ES-I3 (cell line): ENCODE measurements around the gene C19orf38.
A peak's percentile ranks its signal among the peaks of the same experiment; 100 is the strongest.
"Not testable (repeated sequence)": the region's sequence is repeated elsewhere in the genome, so short reads cannot be mapped to it uniquely, and the experiment has no call there.

Experiments
- H3K36me3 ChIP-seq: 2 replicates; pipeline ENCODE4 v1.6.1; 2013; ENCODE audit warnings: mild to moderate bottlenecking, low read length, control low read depth, moderate library complexity; ENCODE audit not compliant: insufficient read depth
- H3K4me1 ChIP-seq: 2 replicates; pipeline ENCODE4 v1.6.1; 2013; ENCODE audit warnings: mild to moderate bottlenecking, control low read depth, low read length; ENCODE audit not compliant: insufficient read depth
- H3K9ac ChIP-seq: 2 replicates; pipeline ENCODE4 v1.6.1; 2013; ENCODE audit warnings: low read depth, mild to moderate bottlenecking, low read length, moderate library complexity
- H3K9me3 ChIP-seq: 2 replicates; pipeline ENCODE4 v1.6.1; 2013; ENCODE audit warnings: mild to moderate bottlenecking, low read length, moderate library complexity; ENCODE audit not compliant: control insufficient read depth, insufficient read depth

C19orf38 gene

GRCh38 chr19:10870955-10871603, 22.9 kb downstream of the C19orf38 start, which contains the start of gene CARM1:
TSS of gene CARM1 (plus strand) at chr19:10871553. CDS start at chr19:10871703, 150 bp downstream.
- no peaks in the 10 kb centered on the region for H3K36me3 ChIP-seq
- H3K9me3 ChIP-seq: no peaks in the 10 kb centered on the region
- H3K9ac ChIP-seq: peak within 1 kb of the TSS; percentile 76
- H3K4me1 ChIP-seq: 0 out of 2 replicates have a peak, but pooled peaks cover 4% of the 10 kb centered on the region

GRCh38 chr19:10871711-10872545, 23.7 kb downstream of the C19orf38 start:
- H3K9me3 ChIP-seq: no peaks in the 10 kb centered on the region
- H3K9ac ChIP-seq: peak overlapping the region; percentile 76
- H3K36me3 ChIP-seq: no peaks in the 10 kb centered on the region
- 0 out of 2 replicates have a peak, but pooled peaks cover 4% of the 10 kb centered on the region for H3K4me1 ChIP-seq

- peak overlapping the region; percentile 76 for H3K9ac ChIP-seq
- 0 out of 2 replicates have a peak, but pooled peaks cover 4% of the 10 kb centered on the region for H3K4me1 ChIP-seq
- H3K36me3 ChIP-seq: no peaks in the 10 kb centered on the region
- H3K9me3 ChIP-seq: no peaks in the 10 kb centered on the region
Measured at GRCh38 chr19:10872546-10873107, 24.4 kb downstream of the C19orf38 start.

- Histone ChIP-seq H3K4me1 (peaks cover 11% of the 10 kb centered on the region; the same call in 1 of the 2 replicates), H3K9me3 (no peaks in the 10 kb centered on the region), H3K9ac (no peak overlapping the region), H3K36me3 (no peaks in the 10 kb centered on the region)
Measured at GRCh38 chr19:10874024-10874423, 25.8 kb downstream of the C19orf38 start.

- Histone ChIP-seq H3K9me3 (no peaks in the 10 kb centered on the region), H3K36me3 (no peaks in the 10 kb centered on the region), H3K4me1 (peaks cover 36% of the 10 kb centered on the region), H3K9ac (no peak overlapping the region)
Measured at GRCh38 chr19:10876459-10877240, 28.4 kb downstream of the C19orf38 start.

- H3K36me3 ChIP-seq, H3K9ac ChIP-seq, H3K9me3 ChIP-seq: not testable (repeated sequence)
- peaks cover 43% of the 10 kb centered on the region for H3K4me1 ChIP-seq
Measured at GRCh38 chr19:10877608-10878007, 29.4 kb downstream of the C19orf38 start.

GRCh38 chr19:10878253-10878652, 30.0 kb downstream of the C19orf38 start:
- H3K4me1 ChIP-seq: peaks cover 43% of the 10 kb centered on the region
- H3K9ac ChIP-seq: no peak overlapping the region

GRCh38 chr19:10881403-10882107, 33.3 kb downstream of the C19orf38 start:
- no peaks in the 10 kb centered on the region for H3K9me3 ChIP-seq
- no peak overlapping the region for H3K9ac ChIP-seq
- no peaks in the 10 kb centered on the region for H3K36me3 ChIP-seq
- peaks cover 59% of the 10 kb centered on the region for H3K4me1 ChIP-seq

More at GRCh38 chr19:10878253-10878652, 30.0 kb downstream of the C19orf38 start:
- Histone ChIP-seq H3K9me3 (no peaks in the 10 kb centered on the region), H3K36me3 (no peaks in the 10 kb centered on the region)

GRCh38 chr19:10882108-10882457, 33.9 kb downstream of the C19orf38 start:
- H3K36me3 ChIP-seq: no peaks in the 10 kb centered on the region
- H3K4me1 ChIP-seq: peaks cover 63% of the 10 kb centered on the region
- no peak overlapping the region for H3K9ac ChIP-seq
- H3K9me3 ChIP-seq: no peaks in the 10 kb centered on the region

GRCh38 chr19:10884274-10884673, 36.1 kb downstream of the C19orf38 start:
- no peak overlapping the region for H3K9ac ChIP-seq
- H3K36me3 ChIP-seq: no peaks in the 10 kb centered on the region
- H3K4me1 ChIP-seq: peaks cover 69% of the 10 kb centered on the region
- no peaks in the 10 kb centered on the region for H3K9me3 ChIP-seq

- Histone ChIP-seq H3K9ac (no peak overlapping the region), H3K36me3 (no peaks in the 10 kb centered on the region), H3K9me3 (no peaks in the 10 kb centered on the region), H3K4me1 (peaks cover 58% of the 10 kb centered on the region)
Measured at GRCh38 chr19:10885201-10886169, 37.3 kb downstream of the C19orf38 start.

- H3K4me1 ChIP-seq: peaks cover 56% of the 10 kb centered on the region
- H3K9me3 ChIP-seq: no peaks in the 10 kb centered on the region
- no peak overlapping the region for H3K9ac ChIP-seq
- H3K36me3 ChIP-seq: no peaks in the 10 kb centered on the region
Measured at GRCh38 chr19:10887616-10888367, 39.6 kb downstream of the C19orf38 start.
